Astrocyte (in vitro differentiated cells and primary cell): ENCODE data around the gene BRINP2.

Experiments used
- EZH2 ChIP-seq: IDR thresholded peaks from 2 replicates; pipeline ENCODE4 v1.6.1; 2012; ENCODE audit warnings: mild to moderate bottlenecking, low read length, inconsistent platforms; ENCODE audit not compliant: insufficient read depth
- TF ChIP-seq, protein P1 (sequence below): IDR thresholded peaks from 2 replicates; pipeline ENCODE4 v1.5.1; 2011; ENCODE audit warnings: low read depth, mild to moderate bottlenecking, inconsistent platforms, low read length, moderate library complexity; ENCODE audit not compliant: insufficient read depth

DNA sequence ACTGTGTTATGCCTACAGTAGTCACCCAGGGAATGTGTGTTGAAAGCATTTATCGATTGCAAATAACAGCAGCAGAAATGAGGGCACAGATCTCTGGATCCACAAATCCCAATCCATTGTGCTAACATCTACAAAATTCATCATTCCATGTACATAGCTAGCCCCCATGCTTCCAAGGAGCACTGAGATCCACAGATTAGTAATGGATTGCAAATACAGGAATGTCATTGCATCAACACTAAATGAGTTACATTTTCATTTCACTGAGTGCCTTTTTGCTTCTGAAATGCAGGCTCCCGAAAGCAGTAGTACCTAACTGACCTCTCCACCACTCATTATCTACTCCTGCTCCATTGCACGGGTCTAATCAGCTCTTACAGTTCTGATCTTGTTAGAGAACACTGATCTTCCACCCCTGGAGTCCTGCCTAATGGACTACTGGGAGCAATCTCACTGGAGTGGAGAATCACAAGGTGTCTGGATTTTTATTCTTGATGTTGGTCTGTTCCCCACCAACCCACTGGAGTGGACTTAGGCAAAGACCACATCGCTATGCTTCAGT is 36.7 kb upstream of the BRINP2 start:
- TF ChIP-seq, protein P1, sequence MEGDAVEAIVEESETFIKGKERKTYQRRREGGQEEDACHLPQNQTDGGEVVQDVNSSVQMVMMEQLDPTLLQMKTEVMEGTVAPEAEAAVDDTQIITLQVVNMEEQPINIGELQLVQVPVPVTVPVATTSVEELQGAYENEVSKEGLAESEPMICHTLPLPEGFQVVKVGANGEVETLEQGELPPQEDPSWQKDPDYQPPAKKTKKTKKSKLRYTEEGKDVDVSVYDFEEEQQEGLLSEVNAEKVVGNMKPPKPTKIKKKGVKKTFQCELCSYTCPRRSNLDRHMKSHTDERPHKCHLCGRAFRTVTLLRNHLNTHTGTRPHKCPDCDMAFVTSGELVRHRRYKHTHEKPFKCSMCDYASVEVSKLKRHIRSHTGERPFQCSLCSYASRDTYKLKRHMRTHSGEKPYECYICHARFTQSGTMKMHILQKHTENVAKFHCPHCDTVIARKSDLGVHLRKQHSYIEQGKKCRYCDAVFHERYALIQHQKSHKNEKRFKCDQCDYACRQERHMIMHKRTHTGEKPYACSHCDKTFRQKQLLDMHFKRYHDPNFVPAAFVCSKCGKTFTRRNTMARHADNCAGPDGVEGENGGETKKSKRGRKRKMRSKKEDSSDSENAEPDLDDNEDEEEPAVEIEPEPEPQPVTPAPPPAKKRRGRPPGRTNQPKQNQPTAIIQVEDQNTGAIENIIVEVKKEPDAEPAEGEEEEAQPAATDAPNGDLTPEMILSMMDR, result no peak
- no peak for TF ChIP-seq EZH2
